Fibroblast of peridontal ligament (primary cell): ENCODE results near the gene MAP2K3.
"Not testable (repeated sequence)": the region's sequence is repeated elsewhere in the genome, so short reads cannot be mapped to it uniquely, and the experiment has no call there.

Source experiments
- DNase-seq: peaks from one replicate; pipeline ENCODE4 v3.0.0-alpha.2; 2010; ENCODE audit errors: extremely low read depth

The MAP2K3 gene

GRCh38 chr17:21327921-21328320, 43.4 kb downstream of the MAP2K3 start:
- not testable (repeated sequence) for DNase-seq

DNA sequence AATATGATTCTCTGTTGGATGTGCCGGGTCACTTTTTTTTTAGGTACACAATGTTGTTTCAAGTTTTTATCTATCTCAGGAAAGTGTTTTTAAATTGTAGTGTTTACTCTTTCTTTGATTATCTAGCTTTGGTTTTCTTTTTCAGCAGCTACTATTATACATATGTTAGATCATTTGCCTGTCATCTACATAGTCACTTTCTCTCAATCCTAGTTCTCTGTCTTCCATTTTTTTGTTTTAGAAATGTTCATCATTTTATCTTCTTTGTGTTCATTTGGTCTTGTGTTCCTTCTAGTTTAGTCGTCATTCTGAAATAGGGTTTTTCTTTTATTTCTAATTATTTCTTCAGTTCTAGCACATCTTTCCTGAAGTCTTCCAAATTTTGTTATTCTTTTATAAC, 44.3 kb downstream of the MAP2K3 start:
- not testable (repeated sequence) for DNase-seq

DNA sequence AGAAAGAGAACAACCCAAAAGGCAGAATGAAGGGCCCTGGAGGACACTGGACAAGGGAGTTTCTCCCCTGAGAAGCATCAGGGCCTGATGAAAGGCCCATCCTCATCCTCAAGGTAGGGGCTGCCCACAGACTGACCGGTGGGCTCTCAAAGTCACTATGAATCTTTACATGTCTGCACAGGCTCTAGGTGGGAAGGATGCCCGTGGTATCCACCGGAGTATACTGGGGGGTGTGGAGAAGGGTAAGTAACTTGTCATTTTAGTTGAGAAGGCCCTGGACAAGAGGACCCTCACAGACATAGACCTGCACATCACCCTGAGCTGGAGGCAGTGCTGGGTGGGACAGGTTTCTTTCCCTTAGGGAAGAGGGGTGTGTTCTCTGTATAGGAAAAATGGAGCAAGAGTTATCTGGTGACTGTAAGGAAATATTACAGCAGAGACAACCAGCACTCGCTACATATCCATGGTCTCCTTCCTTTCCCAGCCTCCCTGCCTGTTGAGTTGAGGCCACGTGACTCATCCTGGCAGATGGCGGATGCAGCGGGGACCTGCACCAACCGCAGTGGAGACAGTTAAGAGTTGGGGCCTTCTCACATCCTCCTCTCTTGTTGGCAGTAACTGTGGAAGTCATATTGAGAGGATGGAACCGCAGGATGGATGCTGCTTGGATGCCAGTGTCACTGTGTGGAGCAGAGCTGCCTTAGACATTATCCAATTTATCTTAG, 46.1 kb downstream of the MAP2K3 start:
- no peak for DNase-seq

GRCh38 chr17:21336541-21337294, 52.2 kb downstream of the MAP2K3 start:
- not testable (repeated sequence) for DNase-seq

DNA sequence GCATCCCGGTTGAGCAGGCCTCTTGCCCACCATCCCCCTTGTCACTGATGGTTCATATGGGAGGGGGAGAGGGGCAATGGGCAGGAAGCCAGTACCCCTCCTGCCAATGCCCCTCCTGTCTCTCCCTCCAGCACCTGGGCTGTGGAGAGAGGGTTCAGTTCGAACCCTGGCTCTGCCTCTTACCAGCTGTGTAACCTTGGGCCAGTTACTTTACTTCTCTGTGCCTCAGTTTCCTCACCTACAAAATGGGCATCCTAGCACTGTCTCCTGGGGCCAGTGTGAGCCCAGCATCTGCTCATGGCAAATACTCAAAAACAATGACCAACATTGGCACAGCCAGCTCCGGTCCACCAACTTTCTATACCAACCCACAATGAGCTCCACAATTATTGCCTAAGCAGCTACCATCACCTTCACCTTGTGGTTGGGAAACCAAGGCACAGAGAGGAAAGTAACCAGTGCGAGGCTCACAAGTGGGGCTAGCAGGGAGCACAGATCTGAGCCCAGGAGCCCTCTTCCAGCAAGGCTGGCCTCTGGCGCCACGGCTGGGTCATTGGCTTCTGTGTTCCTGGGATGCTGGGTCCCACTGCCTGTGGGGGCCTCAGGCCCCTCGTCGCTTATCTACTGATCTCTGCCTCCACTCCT, 53.6 kb downstream of the MAP2K3 start:
- not testable (repeated sequence) for DNase-seq

- no peak for DNase-seq
Measured at GRCh38 chr17:21339011-21339410, 54.5 kb downstream of the MAP2K3 start.

GRCh38 chr17:21339571-21339970, 55.1 kb downstream of the MAP2K3 start:
- not testable (repeated sequence) for DNase-seq

GRCh38 chr17:21340407-21340806, 55.9 kb downstream of the MAP2K3 start:
- not testable (repeated sequence) for DNase-seq

DNA sequence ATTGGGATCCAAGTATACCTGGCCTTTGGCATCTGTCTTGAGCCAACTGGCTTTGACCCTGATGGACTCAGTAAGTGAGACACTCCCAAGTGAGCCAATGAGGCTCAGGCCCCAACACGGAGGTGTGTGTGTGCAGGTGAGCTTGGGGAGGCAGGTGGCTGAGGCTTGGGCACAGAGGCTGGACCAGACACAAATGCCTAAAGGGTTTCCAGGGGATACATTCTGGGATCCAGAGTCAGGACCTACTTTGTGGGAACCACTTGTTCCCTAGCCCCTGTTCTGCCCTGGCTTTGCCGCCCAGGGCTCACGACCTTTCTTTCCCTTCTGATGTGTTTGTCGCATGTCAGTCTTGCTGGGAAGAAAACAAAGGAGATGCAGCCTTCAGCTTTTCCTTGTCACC, 56.8 kb downstream of the MAP2K3 start:
- not testable (repeated sequence) for DNase-seq

DNA sequence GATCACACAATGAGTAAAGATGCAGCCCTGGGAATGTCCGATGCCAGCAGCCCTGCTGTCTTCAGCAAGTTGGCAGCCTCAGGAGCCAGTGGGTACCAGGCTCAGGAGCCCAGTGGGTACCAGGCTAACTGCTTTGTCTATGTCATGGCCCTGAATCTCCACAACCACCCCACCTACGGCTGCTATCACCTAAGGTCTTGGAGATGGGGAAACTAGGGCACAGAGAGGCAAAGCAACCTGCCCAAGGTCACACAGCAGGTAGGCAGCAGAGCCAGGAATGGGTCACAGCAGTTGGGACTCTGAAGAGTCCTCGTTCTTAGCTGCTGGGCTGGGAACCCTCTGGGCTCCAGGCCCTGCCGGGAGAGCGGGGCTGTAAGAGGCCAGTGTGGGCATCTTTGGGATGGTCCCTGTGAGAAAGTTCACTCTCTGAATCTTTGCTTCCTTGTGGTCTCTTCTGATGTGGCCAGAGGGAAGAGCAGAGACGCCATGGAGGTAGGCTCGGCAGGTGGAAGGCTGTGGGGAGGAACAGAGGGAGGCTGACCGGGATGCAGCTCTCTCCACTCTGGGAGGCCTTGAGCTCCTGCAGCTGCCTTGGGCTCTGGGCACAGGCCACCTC, 57.5 kb downstream of the MAP2K3 start:
- DNase-seq, result not testable (repeated sequence)

- not testable (repeated sequence) for DNase-seq
Measured at GRCh38 chr17:21343061-21343949, 58.8 kb downstream of the MAP2K3 start.

GRCh38 chr17:21344801-21345200, 60.3 kb downstream of the MAP2K3 start:
- DNase-seq, result not testable (repeated sequence)

DNA sequence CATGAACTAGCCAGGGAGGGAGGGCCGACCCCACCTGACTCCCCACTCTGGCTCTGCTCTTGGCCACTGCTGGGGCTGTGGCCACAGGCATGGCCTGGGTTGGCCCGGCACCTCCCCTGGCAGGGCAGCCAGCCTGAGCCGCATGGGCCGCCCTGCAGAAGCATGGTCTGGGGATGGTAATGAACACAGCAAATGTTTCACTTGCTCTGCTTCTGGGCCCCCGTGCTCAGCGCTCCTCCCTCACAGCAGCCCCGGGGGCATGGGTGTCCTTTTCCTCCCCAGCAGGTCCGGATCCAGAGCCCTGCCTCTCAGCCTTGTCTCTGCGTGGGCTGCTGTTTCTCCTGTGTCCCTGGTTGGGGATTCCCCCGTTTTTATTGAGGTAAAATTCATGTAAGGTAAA, 60.7 kb downstream of the MAP2K3 start:
- no peak for DNase-seq

DNA sequence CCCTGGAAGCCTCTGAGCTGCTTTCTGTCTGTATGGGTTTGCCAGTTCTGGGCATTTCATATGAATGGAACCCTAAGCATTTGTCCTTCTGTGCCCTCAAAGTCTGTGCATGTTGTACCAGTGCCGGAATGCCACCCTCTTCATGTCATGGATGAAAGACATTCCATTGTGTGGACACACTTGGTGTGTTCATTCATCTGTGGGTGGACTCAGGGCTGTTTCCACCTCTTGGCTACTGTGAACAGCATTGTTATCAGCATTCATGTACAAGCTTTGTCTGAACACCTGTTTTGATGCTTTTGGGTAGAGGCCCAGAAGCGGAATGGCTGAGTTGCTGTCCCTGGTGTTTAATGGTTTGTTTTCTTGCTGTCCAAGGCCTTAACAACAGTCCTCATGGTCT, 61.6 kb downstream of the MAP2K3 start:
- DNase-seq, result not testable (repeated sequence)

DNA sequence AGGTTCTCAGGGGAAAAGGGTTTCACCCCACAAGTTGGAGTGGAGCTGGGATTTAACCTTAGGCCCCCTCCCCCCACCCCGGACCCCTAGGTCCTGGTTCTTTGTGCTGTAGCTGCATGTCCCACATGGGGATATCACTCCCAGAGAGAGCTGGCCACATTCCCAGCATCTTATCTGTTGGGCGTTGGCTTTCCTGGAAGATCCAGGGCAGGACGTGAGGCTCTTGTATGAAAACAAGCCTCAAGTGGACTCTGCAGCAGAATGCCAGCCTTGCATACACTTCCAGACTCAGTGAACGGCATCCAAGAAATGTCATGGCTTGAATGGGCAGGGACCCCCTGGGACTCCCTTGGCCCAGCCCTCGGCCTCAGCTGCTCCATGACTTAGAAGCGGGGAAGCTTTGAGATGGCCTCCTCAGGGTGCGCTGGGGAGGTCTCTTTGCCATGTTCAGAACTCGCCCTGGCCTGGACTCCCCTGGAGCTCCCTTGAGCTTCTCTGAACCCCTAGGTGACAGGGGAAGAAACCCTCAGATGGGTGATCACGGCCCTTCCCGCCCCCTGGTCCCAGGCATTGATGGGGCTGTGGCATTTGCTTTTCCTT, 62.2 kb downstream of the MAP2K3 start:
- not testable (repeated sequence) for DNase-seq

DNA sequence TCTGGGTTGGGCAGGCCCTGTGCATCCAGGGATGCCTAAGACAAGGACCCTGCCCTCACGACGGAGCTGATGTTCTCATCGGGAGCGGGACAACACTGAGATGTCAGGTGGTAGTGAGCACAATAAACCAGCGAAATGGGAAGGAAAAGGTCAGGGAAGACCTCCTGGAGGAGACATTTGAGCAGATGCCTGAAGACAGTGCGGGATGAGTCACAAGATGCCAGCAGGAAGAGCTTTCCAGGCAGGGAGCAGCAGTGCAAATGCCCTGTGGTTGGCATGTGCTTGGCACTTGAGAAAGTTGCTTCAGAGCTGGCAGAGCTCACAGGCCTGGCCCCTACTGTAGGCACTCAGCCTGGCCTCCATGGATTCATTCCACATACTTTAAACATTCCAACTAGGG, 63.1 kb downstream of the MAP2K3 start:
- DNase-seq, result not testable (repeated sequence)

- not testable (repeated sequence) for DNase-seq
Measured at GRCh38 chr17:21348081-21348925, 63.8 kb downstream of the MAP2K3 start.

- DNase-seq, result not testable (repeated sequence)
Measured at GRCh38 chr17:21348926-21349261, 64.4 kb downstream of the MAP2K3 start.

GRCh38 chr17:21349358-21350050, 65.0 kb downstream of the MAP2K3 start:
- DNase-seq, result not testable (repeated sequence)
